Esophagus muscularis mucosa (tissue), 4 donors: ENCODE results near the gene KRTAP10-4.

Experiments
- EP300 ChIP-seq: sonication (generic); formaldehyde crosslinking; IDR thresholded peaks from one replicate; pipeline ENCODE4 v1.6.1; 2017; ENCODE audit warnings: antibody characterized with exemption
- POLR2A ChIP-seq: fragments of 450-650 bp; IDR thresholded peaks from one replicate; pipeline ENCODE4 v1.6.1; 2017; ENCODE audit warnings: antibody characterized with exemption, moderate library complexity, mild to moderate bottlenecking, low read depth
- POLR2AphosphoS5 ChIP-seq, 2 donors: sonication (generic); formaldehyde crosslinking; IDR thresholded peaks; one replicate each; pipeline ENCODE4 v1.6.1; 2017; ENCODE audit warnings: antibody characterized with exemption in 2 of 2
- TF ChIP-seq, protein P1 (sequence below), 3 experiments: fragments of 200-600 bp in 2 of 3; fragments of 450-650 bp in 1 of 3; sonication (generic) in 2 of 3; IDR thresholded peaks; one replicate each; pipeline ENCODE4 v1.5.1; 2017 to 2019; ENCODE audit warnings: antibody characterized with exemption in 3 of 3, mild to moderate bottlenecking in 2 of 3, moderate library complexity in 1 of 3

DNA sequence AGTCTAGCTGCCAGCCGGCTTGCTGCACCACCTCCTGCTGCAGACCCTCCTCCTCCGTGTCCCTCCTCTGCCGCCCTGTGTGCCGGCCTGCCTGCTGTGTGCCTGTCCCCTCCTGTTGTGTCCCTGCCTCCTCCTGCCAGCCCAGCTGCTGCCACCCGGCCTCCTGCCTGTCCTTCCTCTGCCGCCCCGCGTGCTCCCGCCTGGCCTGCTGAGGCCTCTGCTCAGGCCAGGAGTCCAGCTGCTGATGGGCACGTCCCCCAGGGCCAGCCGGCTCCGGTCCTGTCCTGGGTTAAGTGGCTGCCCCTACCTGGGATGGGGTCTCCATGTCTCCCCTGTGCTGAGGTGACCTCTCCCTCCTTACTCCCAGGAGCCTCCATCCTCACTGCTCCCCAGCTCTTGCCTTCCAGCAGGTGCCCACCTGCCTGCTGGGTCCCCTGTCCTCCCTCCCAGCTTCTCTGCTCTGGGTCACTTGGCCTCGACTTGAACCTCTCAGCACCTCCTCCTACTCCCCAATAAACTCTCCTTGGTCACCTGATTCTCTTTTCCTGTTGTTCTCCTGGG is 39.2 kb downstream of the KRTAP10-4 start:
- TF ChIP-seq, protein P1, sequence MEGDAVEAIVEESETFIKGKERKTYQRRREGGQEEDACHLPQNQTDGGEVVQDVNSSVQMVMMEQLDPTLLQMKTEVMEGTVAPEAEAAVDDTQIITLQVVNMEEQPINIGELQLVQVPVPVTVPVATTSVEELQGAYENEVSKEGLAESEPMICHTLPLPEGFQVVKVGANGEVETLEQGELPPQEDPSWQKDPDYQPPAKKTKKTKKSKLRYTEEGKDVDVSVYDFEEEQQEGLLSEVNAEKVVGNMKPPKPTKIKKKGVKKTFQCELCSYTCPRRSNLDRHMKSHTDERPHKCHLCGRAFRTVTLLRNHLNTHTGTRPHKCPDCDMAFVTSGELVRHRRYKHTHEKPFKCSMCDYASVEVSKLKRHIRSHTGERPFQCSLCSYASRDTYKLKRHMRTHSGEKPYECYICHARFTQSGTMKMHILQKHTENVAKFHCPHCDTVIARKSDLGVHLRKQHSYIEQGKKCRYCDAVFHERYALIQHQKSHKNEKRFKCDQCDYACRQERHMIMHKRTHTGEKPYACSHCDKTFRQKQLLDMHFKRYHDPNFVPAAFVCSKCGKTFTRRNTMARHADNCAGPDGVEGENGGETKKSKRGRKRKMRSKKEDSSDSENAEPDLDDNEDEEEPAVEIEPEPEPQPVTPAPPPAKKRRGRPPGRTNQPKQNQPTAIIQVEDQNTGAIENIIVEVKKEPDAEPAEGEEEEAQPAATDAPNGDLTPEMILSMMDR (IDR thresholded peaks at IDR 0.05): no peak
- TF ChIP-seq POLR2AphosphoS5 (IDR thresholded peaks at IDR 0.05): no peak
- no peak for TF ChIP-seq POLR2A
- no peak for TF ChIP-seq EP300
